MM.1S (cell line): ENCODE results near the gene EPG5.

ENCODE experiments used
- DNase-seq: peaks from one replicate; pipeline ENCODE4 v3.0.0-alpha.2; 2015
- H2AFZ ChIP-seq: fragments of 300-600 bp; sonication (generic); 2 replicates; pipeline ENCODE4 v1.6.0; 2016; ENCODE audit warnings: antibody characterized with exemption, low read length
- H3F3A ChIP-seq: fragments of 300-600 bp; sonication (generic); 2 replicates; pipeline ENCODE4 v1.6.1; 2016; ENCODE audit warnings: mild to moderate bottlenecking, antibody characterized with exemption, low read length, moderate library complexity, mixed read lengths; ENCODE audit not compliant: insufficient read depth
- H3K27ac ChIP-seq: fragments of 300-600 bp; sonication (generic); 2 replicates; pipeline ENCODE4 v1.5.1; 2016; ENCODE audit warnings: mild to moderate bottlenecking, low read length
- H3K27me3 ChIP-seq: fragments of 300-600 bp; sonication (generic); replicated peaks from 2 replicates; pipeline ENCODE4 v1.6.0; 2016; ENCODE audit warnings: low read length; ENCODE audit not compliant: insufficient read depth
- H3K36me3 ChIP-seq: fragments of 300-600 bp; sonication (generic); replicated peaks from 2 replicates; pipeline ENCODE4 v1.6.1; 2016; ENCODE audit warnings: mild to moderate bottlenecking, low read length, mixed read lengths; ENCODE audit not compliant: insufficient read depth
- H3K4me1 ChIP-seq: fragments of 300-600 bp; sonication (generic); 2 replicates; pipeline ENCODE4 v1.6.1; 2016; ENCODE audit warnings: low read length, mixed read lengths
- H3K4me2 ChIP-seq: fragments of 300-600 bp; sonication (generic); 2 replicates; pipeline ENCODE4 v1.6.0; 2016; ENCODE audit warnings: low read depth, low read length
- H3K4me3 ChIP-seq: fragments of 300-600 bp; sonication (generic); 2 replicates; pipeline ENCODE4 v1.5.1; 2016; ENCODE audit warnings: low read length, mixed read lengths
- H3K79me2 ChIP-seq: fragments of 300-600 bp; sonication (generic); 2 replicates; pipeline ENCODE4 v1.6.1; 2016; ENCODE audit warnings: mixed run types, low read length, mixed read lengths
- H3K9ac ChIP-seq: fragments of 300-600 bp; sonication (generic); 2 replicates; pipeline ENCODE4 v1.6.1; 2016; ENCODE audit warnings: low read length, mixed read lengths
- H3K9me2 ChIP-seq: fragments of 300-600 bp; sonication (generic); replicated peaks from 2 replicates; pipeline ENCODE4 v1.6.1; 2016; ENCODE audit warnings: mild to moderate bottlenecking, low read length, mixed read lengths; ENCODE audit not compliant: insufficient read depth
- H3K9me3 ChIP-seq: fragments of 300-600 bp; sonication (generic); replicated peaks from 2 replicates; pipeline ENCODE4 v1.6.1; 2016; ENCODE audit warnings: mild to moderate bottlenecking, low read length, mixed read lengths; ENCODE audit not compliant: insufficient read depth
- H4K20me1 ChIP-seq: fragments of 300-600 bp; sonication (generic); 2 replicates; pipeline ENCODE4 v1.6.1; 2016; ENCODE audit warnings: mild to moderate bottlenecking, low read length, moderate library complexity, mixed read lengths; ENCODE audit not compliant: insufficient read depth
- CTCF ChIP-seq: fragments of 300-600 bp; sonication (generic); IDR thresholded peaks from 2 replicates; pipeline ENCODE4 v1.5.1; 2016; ENCODE audit warnings: antibody characterized with exemption, low read length, mixed read lengths
- EZH2 ChIP-seq: fragments of 300-600 bp; sonication (generic); optimal IDR thresholded peaks from 2 replicates; pipeline ENCODE3; 2017; ENCODE audit warnings: low read depth, mild to moderate bottlenecking, antibody characterized with exemption, low read length, mixed read lengths
- EZH2phosphoT487 ChIP-seq: fragments of 300-600 bp; sonication (generic); IDR thresholded peaks from 2 replicates; pipeline ENCODE4 v1.6.1; 2018; ENCODE audit warnings: antibody characterized with exemption, low read length

The EPG5 gene

DNA sequence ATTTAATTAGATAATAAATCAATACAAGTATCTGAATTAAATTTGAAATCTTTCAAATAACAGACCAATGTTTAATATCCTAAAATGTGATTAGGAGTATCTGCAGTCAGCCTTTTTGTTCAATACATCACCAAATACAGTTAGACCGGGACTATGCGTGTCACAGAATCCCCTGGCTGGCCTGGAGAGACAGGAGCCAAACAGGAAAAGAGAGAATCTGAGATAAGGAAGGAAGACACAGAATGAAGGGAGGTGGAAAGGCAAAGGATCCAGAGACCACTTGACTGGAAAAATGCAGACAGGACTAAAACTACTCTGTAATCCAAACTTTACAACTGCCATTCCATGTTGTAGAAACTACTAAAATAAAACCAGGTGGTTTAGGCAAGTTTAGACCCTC is 75.3 kb downstream of the EPG5 start:
- DNase-seq: no peak
- no peaks in the 10 kb centered on the region for H3K79me2 ChIP-seq
- H3K4me2 ChIP-seq: no peak overlapping the region
- no peaks in the 10 kb centered on the region for H3F3A ChIP-seq
- no peaks in the 10 kb centered on the region for H4K20me1 ChIP-seq
- 0 out of 2 replicates have a peak, but pooled peaks cover 6% of the 10 kb centered on the region for H3K4me1 ChIP-seq
- no peaks in the 10 kb centered on the region for H3K27me3 ChIP-seq
- H3K4me3 ChIP-seq: no peak overlapping the region
- no peak overlapping the region for H2AFZ ChIP-seq
- H3K36me3 ChIP-seq: no peaks in the 10 kb centered on the region
- no peak overlapping the region for H3K9ac ChIP-seq
- TF ChIP-seq EZH2phosphoT487: no peak
- TF ChIP-seq EZH2: no peak
- no peak for TF ChIP-seq CTCF
- no peaks in the 10 kb centered on the region for H3K9me2 ChIP-seq
- H3K9me3 ChIP-seq: no peaks in the 10 kb centered on the region
- no peak overlapping the region for H3K27ac ChIP-seq

DNA sequence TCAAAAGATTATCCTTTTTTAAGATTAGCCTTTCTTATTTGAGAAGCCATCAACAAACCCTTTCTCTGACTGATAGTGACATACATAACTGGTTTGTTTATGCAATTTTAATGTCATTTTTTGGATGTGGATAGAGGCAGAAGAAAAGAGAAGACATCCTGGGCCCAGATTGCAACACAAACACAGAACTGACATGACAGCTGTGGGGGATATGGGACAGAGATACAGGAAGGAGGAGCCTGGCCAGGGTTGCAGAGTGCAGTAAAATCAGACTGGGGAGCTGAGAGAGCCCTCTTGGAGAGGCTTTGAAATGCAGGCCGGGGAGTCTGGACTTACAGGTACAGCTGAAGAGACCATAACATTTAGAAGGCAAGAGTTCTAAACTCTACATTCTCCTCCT is 76.5 kb downstream of the EPG5 start:
- TF ChIP-seq EZH2phosphoT487 (no peak), EZH2 (no peak), CTCF (no peak)
- H3K9me3 ChIP-seq: no peaks in the 10 kb centered on the region
- H3K79me2 ChIP-seq: no peaks in the 10 kb centered on the region
- no peaks in the 10 kb centered on the region for H4K20me1 ChIP-seq
- no peaks in the 10 kb centered on the region for H3F3A ChIP-seq
- H3K4me2 ChIP-seq: no peak overlapping the region
- no peak overlapping the region for H3K4me3 ChIP-seq
- H3K9me2 ChIP-seq: no peaks in the 10 kb centered on the region
- no peak overlapping the region for H3K9ac ChIP-seq
- H3K4me1 ChIP-seq: 0 out of 2 replicates have a peak, but pooled peaks cover 4% of the 10 kb centered on the region
- no peaks in the 10 kb centered on the region for H3K27me3 ChIP-seq
- H3K36me3 ChIP-seq: no peaks in the 10 kb centered on the region
- no peak overlapping the region for H3K27ac ChIP-seq
- H2AFZ ChIP-seq: no peak overlapping the region
- DNase-seq: no peak

DNA sequence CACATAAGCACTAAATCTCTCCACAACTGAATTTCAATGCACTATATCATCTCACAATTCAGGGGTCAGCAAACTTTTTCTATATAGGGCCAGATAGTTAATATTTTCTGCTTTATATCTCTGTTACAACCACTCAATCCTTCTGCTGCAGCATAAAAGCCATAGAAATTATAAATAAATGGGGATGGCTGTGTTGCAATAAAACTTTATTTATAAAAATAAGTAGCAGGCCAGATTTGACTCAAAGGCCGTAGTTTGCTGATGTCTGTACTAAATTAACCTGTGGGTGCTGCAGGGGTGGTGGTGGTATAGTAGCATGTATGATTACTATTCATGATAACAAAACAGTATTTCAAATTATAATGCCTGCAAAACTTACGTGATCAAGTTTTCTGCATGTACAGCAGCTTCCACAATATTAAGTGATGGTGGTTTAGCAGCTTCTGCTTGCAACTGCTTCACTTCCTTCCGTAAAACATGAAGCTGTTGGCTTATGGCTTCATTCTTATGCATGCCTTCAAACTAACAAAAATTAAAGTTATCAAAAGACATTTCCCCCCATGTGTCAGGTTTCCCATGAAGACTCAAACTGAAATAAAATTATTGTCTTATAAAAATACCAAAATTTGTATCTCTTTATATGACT is 77.6 kb downstream of the EPG5 start:
- Histone ChIP-seq H3K27ac (no peak overlapping the region), H3K9me2 (no peaks in the 10 kb centered on the region), H3K36me3 (no peaks in the 10 kb centered on the region), H2AFZ (no peak overlapping the region), H3K79me2 (no peaks in the 10 kb centered on the region), H3K9me3 (no peaks in the 10 kb centered on the region), H3K4me2 (no peak overlapping the region), H4K20me1 (no peaks in the 10 kb centered on the region), H3F3A (no peaks in the 10 kb centered on the region), H3K27me3 (no peaks in the 10 kb centered on the region), H3K4me1 (no peaks in the 10 kb centered on the region), H3K4me3 (no peak overlapping the region), H3K9ac (no peak overlapping the region)
- DNase-seq: no peak
- TF ChIP-seq CTCF (no peak), EZH2 (no peak), EZH2phosphoT487 (no peak)
